CD8-positive, alpha-beta memory T cell (primary cell): ENCODE results near the gene CACNG5. TPM values are rescaled to one million over a fixed set of nuclear protein-coding genes. Genes with fewer than 3 reads are reported as not detected.

Experiments used
- CTCF ChIA-PET: fragments of 350-600 bp; sonication (Branson Sonifier 250); formaldehyde crosslinking; loops from one replicate; lab custom pipeline; 2021; ENCODE audit warnings: antibody characterized with exemption; lab: Charles Lee
- POLR2A ChIA-PET: fragments of 350-600 bp; sonication (Branson Sonifier 250); formaldehyde crosslinking; loops from one replicate; lab custom pipeline; 2021; ENCODE audit warnings: antibody characterized with exemption; lab: Charles Lee
- DNase-seq, 5 donors: peaks; one replicate each; pipeline versions ENCODE4 v3.0.0 to v3.0.0-alpha.2; 2020 to 2022; ENCODE audit warnings: mixed read lengths in 1 of 5
- H3K27ac ChIP-seq: one replicate; pipeline ENCODE4 v1.7.0; 2013; ENCODE audit warnings: low read depth, mild to moderate bottlenecking, low read length, moderate library complexity
- H3K27me3 ChIP-seq: 2 replicates; pipeline ENCODE4 v1.7.0; 2013; ENCODE audit warnings: low read length, mild to moderate bottlenecking; ENCODE audit not compliant: insufficient read depth, poor library complexity, severe bottlenecking
- H3K36me3 ChIP-seq: 2 replicates; pipeline ENCODE4 v1.7.0; 2013; ENCODE audit warnings: mild to moderate bottlenecking, low read length, moderate library complexity; ENCODE audit not compliant: insufficient read depth
- H3K4me1 ChIP-seq: 2 replicates; pipeline ENCODE4 v1.7.0; 2013; ENCODE audit warnings: mild to moderate bottlenecking, low read length, moderate library complexity; ENCODE audit not compliant: insufficient read depth
- H3K4me3 ChIP-seq: 2 replicates; pipeline ENCODE4 v1.7.0; 2013; ENCODE audit warnings: mild to moderate bottlenecking, low read length
- H3K9me3 ChIP-seq: 2 replicates; pipeline ENCODE4 v1.7.0; 2013; ENCODE audit warnings: mild to moderate bottlenecking, low read length
- H3K27ac Mint-ChIP-seq, 8 donors: one replicate each; pipeline ENCODE4 v1.8.0; 2020 to 2021; ENCODE audit warnings: mixed read lengths in 8 of 8, mild to moderate bottlenecking in 6 of 8, inconsistent platforms in 3 of 8, moderate library complexity in 3 of 8
- H3K27me3 Mint-ChIP-seq, 2 donors: one replicate each; pipeline ENCODE4 v1.8.0; 2020 to 2021; ENCODE audit warnings: mixed read lengths in 2 of 2, mild to moderate bottlenecking in 1 of 2, moderate library complexity in 1 of 2
- H3K36me3 Mint-ChIP-seq, 3 donors: one replicate each; pipeline ENCODE4 v1.8.0; 2020 to 2021; ENCODE audit warnings: mixed read lengths in 3 of 3, inconsistent platforms in 1 of 3, mild to moderate bottlenecking in 1 of 3
- H3K4me1 Mint-ChIP-seq, 3 donors: one replicate each; pipeline ENCODE4 v1.8.0; 2020 to 2021; ENCODE audit warnings: mixed read lengths in 3 of 3, inconsistent platforms in 1 of 3, mild to moderate bottlenecking in 1 of 3
- H3K4me3 Mint-ChIP-seq, 7 donors: one replicate each; pipeline ENCODE4 v1.8.0; 2020 to 2021; ENCODE audit warnings: mixed read lengths in 7 of 7, mild to moderate bottlenecking in 6 of 7, moderate library complexity in 4 of 7, inconsistent platforms in 2 of 7
- H3K9me3 Mint-ChIP-seq, 5 donors: one replicate each; pipeline ENCODE4 v1.8.0; 2020 to 2022; ENCODE audit warnings: mixed read lengths in 5 of 5, mild to moderate bottlenecking in 3 of 5, moderate library complexity in 2 of 5, inconsistent platforms in 1 of 5
- polyA plus RNA-seq: library from polyadenylated mRNA; unstranded; fragments of 300-500 nt; fragmentation: Illumina TruSeq; gene quantifications from one replicate; pipeline ENCODE4 v1.2.3, GENCODE V29; 2021
- total RNA-seq, 2 experiments: library from RNA; stranded (reverse); gene quantifications; one replicate each; pipeline ENCODE4 v1.2.3, GENCODE V29; 2021

CACNG5 gene
- total and polyA plus RNA-seq, 3 experiments from 2014 or later = not detected

GRCh38 chr17:66812571-66812970, 22.3 kb upstream of the CACNG5 start:
- H3K27ac ChIP-seq = no peak overlapping the region
- DNase-seq = no peak
- Mint-ChIP-seq H3K9me3 (peaks cover under 1 to 6% (median 3%) of the 10 kb centered on the region in 5 donors), H3K36me3 (peaks cover 0 to 6% (median 2%) of the 10 kb centered on the region in 3 donors), H3K4me3 (peak overlapping the region in 1 of 7 donors; percentile 55), H3K4me1 (peaks cover 3 to 8% (median 6%) of the 10 kb centered on the region in 3 donors), H3K27me3 (peaks cover 7 to 19% of the 10 kb centered on the region in 2 donors), H3K27ac (no peak overlapping the region)
- H3K27me3 ChIP-seq = no peaks in the 10 kb centered on the region
- POLR2A ChIA-PET = no interaction called here
- H3K4me3 ChIP-seq = no peak overlapping the region
- CTCF ChIA-PET = no interaction called here
- H3K9me3 ChIP-seq = no peaks in the 10 kb centered on the region
- H3K36me3 ChIP-seq = no peaks in the 10 kb centered on the region
- peaks cover 1% of the 10 kb centered on the region for H3K4me1 ChIP-seq

DNA sequence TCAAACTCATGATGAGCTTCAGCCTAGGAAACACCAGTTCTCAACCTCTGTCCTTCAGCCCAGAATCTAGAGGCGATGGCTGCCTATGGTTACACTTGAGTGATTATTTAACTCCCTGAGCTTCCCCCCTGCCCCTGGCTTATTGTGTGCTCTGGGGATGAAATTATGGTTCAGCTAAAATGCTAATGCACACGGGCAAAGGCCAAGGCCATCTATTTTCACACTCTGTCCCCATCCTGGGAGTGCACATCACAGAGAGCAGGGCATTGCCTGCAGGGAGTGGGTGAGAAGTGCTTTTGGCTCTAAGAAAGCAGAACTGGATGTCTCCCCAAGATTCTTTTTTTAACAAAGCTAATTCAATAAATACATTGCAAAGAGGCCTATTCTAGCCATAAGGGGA, 21.6 kb upstream of the CACNG5 start:
- H3K27ac ChIP-seq = no peak overlapping the region
- Mint-ChIP-seq H3K36me3 (peaks cover 0 to 12% (median 1%) of the 10 kb centered on the region in 3 donors), H3K4me3 (no peak overlapping the region), H3K27me3 (peaks cover 10 to 15% of the 10 kb centered on the region in 2 donors), H3K9me3 (peaks cover 0 to 11% (median 7%) of the 10 kb centered on the region in 5 donors), H3K4me1 (peaks cover 0 to 1% (median 1%) of the 10 kb centered on the region in 3 donors), H3K27ac (no peak overlapping the region)
- H3K9me3 ChIP-seq = no peaks in the 10 kb centered on the region
- H3K27me3 ChIP-seq = no peaks in the 10 kb centered on the region
- no peaks in the 10 kb centered on the region for H3K4me1 ChIP-seq
- no peak overlapping the region for H3K4me3 ChIP-seq
- ChIA-PET POLR2A (no interaction called here), CTCF (no interaction called here)
- no peaks in the 10 kb centered on the region for H3K36me3 ChIP-seq
- DNase-seq = no peak

DNA sequence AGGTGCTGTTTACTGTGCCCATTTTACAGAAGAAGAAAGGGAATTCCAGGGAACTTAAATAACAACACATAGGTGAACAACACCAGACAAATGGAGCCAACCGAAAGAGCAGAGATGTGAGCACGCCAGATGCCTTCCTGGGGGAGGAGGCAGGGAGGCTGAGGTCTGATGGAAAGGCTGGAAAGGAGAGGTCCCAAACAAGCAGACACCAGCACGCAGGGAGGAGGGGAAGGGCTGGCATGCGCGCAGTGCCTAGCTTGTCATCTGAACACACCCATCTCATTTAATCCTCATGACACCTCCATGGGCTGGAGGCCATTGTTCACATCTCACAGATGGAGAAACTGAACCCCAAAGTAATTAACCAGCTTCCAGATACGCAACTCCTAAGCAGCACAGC, 20.9 kb upstream of the CACNG5 start:
- no peaks in the 10 kb centered on the region for H3K4me1 ChIP-seq
- Mint-ChIP-seq H3K9me3 (peaks cover 0 to 11% (median 7%) of the 10 kb centered on the region in 5 donors), H3K4me3 (no peak overlapping the region), H3K36me3 (peaks cover 0 to 15% (median 3%) of the 10 kb centered on the region in 3 donors), H3K27ac (no peak overlapping the region), H3K27me3 (peaks cover 9 to 15% of the 10 kb centered on the region in 2 donors), H3K4me1 (no peaks in the 10 kb centered on the region)
- H3K4me3 ChIP-seq = no peak overlapping the region
- POLR2A ChIA-PET = no interaction called here
- H3K9me3 ChIP-seq = no peaks in the 10 kb centered on the region
- no peaks in the 10 kb centered on the region for H3K27me3 ChIP-seq
- CTCF ChIA-PET = no interaction called here
- no peak overlapping the region for H3K27ac ChIP-seq
- no peak for DNase-seq
- no peaks in the 10 kb centered on the region for H3K36me3 ChIP-seq

- Mint-ChIP-seq H3K4me1 (no peaks in the 10 kb centered on the region), H3K27ac (no peak overlapping the region), H3K9me3 (peaks cover 0 to 12% (median 11%) of the 10 kb centered on the region in 5 donors), H3K27me3 (peaks cover 12 to 20% of the 10 kb centered on the region in 2 donors), H3K4me3 (no peak overlapping the region), H3K36me3 (peaks cover 0 to 17% (median 3%) of the 10 kb centered on the region in 3 donors)
- no peak for DNase-seq
- CTCF ChIA-PET = no interaction called here
- Histone ChIP-seq H3K27ac (no peak overlapping the region), H3K9me3 (no peaks in the 10 kb centered on the region), H3K4me3 (no peak overlapping the region), H3K36me3 (no peaks in the 10 kb centered on the region), H3K27me3 (no peaks in the 10 kb centered on the region), H3K4me1 (no peaks in the 10 kb centered on the region)
- POLR2A ChIA-PET = no interaction called here
Observed at GRCh38 chr17:66814570-66814969, 20.3 kb upstream of the CACNG5 start.

DNA sequence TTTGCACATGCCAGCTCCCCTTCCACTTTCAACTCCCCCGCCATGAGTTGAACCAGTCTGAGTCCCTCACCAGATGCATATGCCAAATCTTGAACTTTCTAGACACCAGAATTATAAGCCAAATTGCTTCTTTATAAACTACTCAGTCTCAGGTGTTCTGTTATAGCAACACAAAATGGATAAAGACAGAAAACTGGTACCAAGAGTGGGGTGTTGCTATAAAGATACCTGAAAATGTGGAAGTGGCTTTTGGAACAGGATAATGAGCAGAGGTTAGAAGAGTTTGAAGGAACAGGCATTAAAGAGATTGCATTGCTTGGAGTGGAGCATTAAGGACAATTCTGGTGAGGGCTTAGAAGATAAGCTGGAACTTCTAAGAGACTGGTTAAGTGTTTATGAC, 17.2 kb upstream of the CACNG5 start:
- peaks cover 14 to 28% of the 10 kb centered on the region in 2 donors for H3K27me3 Mint-ChIP-seq
- no peak for DNase-seq
- Histone ChIP-seq H3K4me3 (no peak overlapping the region), H3K4me1 (no peaks in the 10 kb centered on the region), H3K36me3 (no peaks in the 10 kb centered on the region), H3K9me3 (no peaks in the 10 kb centered on the region), H3K27me3 (no peaks in the 10 kb centered on the region), H3K27ac (no peak overlapping the region)
- H3K9me3 Mint-ChIP-seq = peaks cover 0 to 12% (median 11%) of the 10 kb centered on the region in 5 donors
- ChIA-PET CTCF (no interaction called here), POLR2A (no interaction called here)
- H3K27ac Mint-ChIP-seq = peak overlapping the region in 1 of 8 donors; percentile 75
- H3K4me1 Mint-ChIP-seq = no peaks in the 10 kb centered on the region
- no peak overlapping the region for H3K4me3 Mint-ChIP-seq
- H3K36me3 Mint-ChIP-seq = peaks cover 0 to 23% (median 2%) of the 10 kb centered on the region in 3 donors

GRCh38 chr17:66819466-66819865, 15.5 kb upstream of the CACNG5 start:
- H3K27ac Mint-ChIP-seq = no peak overlapping the region
- ChIA-PET POLR2A (no interaction called here), CTCF (no interaction called here)
- H3K36me3 Mint-ChIP-seq = peaks cover 0 to 23% (median 2%) of the 10 kb centered on the region in 3 donors
- no peaks in the 10 kb centered on the region for H3K27me3 ChIP-seq
- no peaks in the 10 kb centered on the region for H3K9me3 ChIP-seq
- no peaks in the 10 kb centered on the region for H3K36me3 ChIP-seq
- no peaks in the 10 kb centered on the region for H3K4me1 ChIP-seq
- peaks cover 0 to 12% (median 11%) of the 10 kb centered on the region in 5 donors for H3K9me3 Mint-ChIP-seq
- no peak overlapping the region for H3K27ac ChIP-seq
- H3K4me1 Mint-ChIP-seq = no peaks in the 10 kb centered on the region
- H3K4me3 ChIP-seq = no peak overlapping the region
- no peak for DNase-seq
- H3K27me3 Mint-ChIP-seq = peaks cover 14 to 32% of the 10 kb centered on the region in 2 donors
- H3K4me3 Mint-ChIP-seq = no peak overlapping the region

DNA sequence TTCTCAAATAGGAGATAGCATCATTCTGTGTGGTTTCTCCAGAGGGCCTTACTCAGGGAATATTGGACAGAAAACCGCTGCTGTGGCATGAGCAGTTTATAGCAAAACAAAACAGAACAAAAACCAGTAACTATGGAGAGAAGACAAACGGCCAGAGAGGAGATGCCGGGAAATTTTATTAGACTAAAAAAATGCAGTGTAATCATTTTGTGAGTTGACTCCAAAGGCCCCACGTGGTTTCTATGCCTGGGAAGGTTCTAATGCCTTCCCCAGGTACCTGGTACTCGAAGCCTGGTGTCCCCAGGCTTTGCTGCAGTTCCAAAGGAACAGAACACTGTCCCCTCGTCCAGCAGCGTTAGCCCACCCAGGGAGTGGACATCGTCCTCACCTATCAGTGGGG, 12.9 kb upstream of the CACNG5 start:
- Mint-ChIP-seq H3K9me3 (peaks cover 0 to 12% (median 10%) of the 10 kb centered on the region in 5 donors), H3K27ac (no peak overlapping the region), H3K27me3 (peaks cover 10 to 32% of the 10 kb centered on the region in 2 donors), H3K4me3 (no peak overlapping the region), H3K36me3 (peaks cover 0 to 23% (median 2%) of the 10 kb centered on the region in 3 donors), H3K4me1 (no peaks in the 10 kb centered on the region)
- ChIA-PET POLR2A (no interaction called here), CTCF (no interaction called here)
- H3K36me3 ChIP-seq = no peaks in the 10 kb centered on the region
- no peaks in the 10 kb centered on the region for H3K4me1 ChIP-seq
- H3K27me3 ChIP-seq = no peaks in the 10 kb centered on the region
- no peak overlapping the region for H3K4me3 ChIP-seq
- H3K9me3 ChIP-seq = no peaks in the 10 kb centered on the region
- no peak for DNase-seq
- no peak overlapping the region for H3K27ac ChIP-seq

DNA sequence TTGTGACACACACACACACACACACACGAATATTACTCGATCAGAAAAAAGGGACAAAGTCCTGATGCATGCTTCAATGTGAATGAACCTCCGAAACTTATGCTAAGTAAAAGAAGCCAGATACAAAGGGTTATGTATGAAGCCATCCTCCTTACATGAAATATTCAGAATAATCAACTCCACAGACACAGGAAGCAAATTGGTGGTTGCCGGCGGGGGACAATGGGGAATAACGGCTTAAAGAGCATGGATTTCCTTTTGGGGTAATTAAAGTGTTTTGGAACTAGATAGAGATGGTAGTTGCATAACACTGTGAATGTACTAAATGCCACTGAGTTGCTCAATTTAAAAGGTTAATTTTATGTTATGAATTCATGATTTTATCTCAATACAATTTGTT, 8.1 kb upstream of the CACNG5 start:
- H3K9me3 ChIP-seq = no peaks in the 10 kb centered on the region
- H3K27me3 Mint-ChIP-seq = peaks cover 35 to 52% of the 10 kb centered on the region in 2 donors
- no peaks in the 10 kb centered on the region for H3K4me1 ChIP-seq
- peaks cover 0 to 2% (median 0%) of the 10 kb centered on the region in 3 donors for H3K36me3 Mint-ChIP-seq
- ChIA-PET POLR2A (no interaction called here), CTCF (no interaction called here)
- peaks cover 0 to 7% (median 0%) of the 10 kb centered on the region in 5 donors for H3K9me3 Mint-ChIP-seq
- no peaks in the 10 kb centered on the region for H3K36me3 ChIP-seq
- H3K4me1 Mint-ChIP-seq = peaks cover 0 to 7% (median 0%) of the 10 kb centered on the region in 3 donors
- peaks cover 6% of the 10 kb centered on the region for H3K27me3 ChIP-seq
- H3K4me3 Mint-ChIP-seq = no peak overlapping the region
- no peak overlapping the region for H3K27ac Mint-ChIP-seq
- no peak for DNase-seq
- no peak overlapping the region for H3K4me3 ChIP-seq
- H3K27ac ChIP-seq = no peak overlapping the region
